Kidney tubule cell (primary cell): ENCODE measurements around the gene PLXNA2.
A peak's percentile ranks its signal among the peaks of the same experiment; 100 is the strongest.

Source experiments
- DNase-seq: peaks from one replicate; pipeline ENCODE4 v3.0.0-alpha.2; 2018; ENCODE audit warnings: low spot score

The PLXNA2 gene

GRCh38 chr1:208164609-208165008, 79.6 kb downstream of the PLXNA2 start:
- no peak for DNase-seq

- DNase-seq = no peak
Observed at GRCh38 chr1:208163539-208163938, 80.6 kb downstream of the PLXNA2 start.

- no peak for DNase-seq
Observed at GRCh38 chr1:208162903-208163302, 81.3 kb downstream of the PLXNA2 start.

GRCh38 chr1:208161656-208162375, 82.4 kb downstream of the PLXNA2 start:
- no peak for DNase-seq

- no peak for DNase-seq
Observed at GRCh38 chr1:208161005-208161404, 83.2 kb downstream of the PLXNA2 start.

GRCh38 chr1:208160259-208160819, 83.8 kb downstream of the PLXNA2 start:
- DNase-seq = no peak

- DNase-seq = no peak
Observed at GRCh38 chr1:208159555-208160258, 84.5 kb downstream of the PLXNA2 start.

- peak; percentile 38 for DNase-seq
Observed at GRCh38 chr1:208158640-208159554, 85.3 kb downstream of the PLXNA2 start.

GRCh38 chr1:208157769-208158168, 86.4 kb downstream of the PLXNA2 start:
- no peak for DNase-seq

GRCh38 chr1:208156741-208157140, 87.4 kb downstream of the PLXNA2 start:
- no peak for DNase-seq

- DNase-seq = no peak
Observed at GRCh38 chr1:208156310-208156709, 87.9 kb downstream of the PLXNA2 start.

- no peak for DNase-seq
Observed at GRCh38 chr1:208154679-208155642, 89.2 kb downstream of the PLXNA2 start.

GRCh38 chr1:208154040-208154439, 90.1 kb downstream of the PLXNA2 start:
- DNase-seq = no peak

GRCh38 chr1:208153386-208153785, 90.8 kb downstream of the PLXNA2 start:
- DNase-seq = no peak

GRCh38 chr1:208151728-208152598, 92.2 kb downstream of the PLXNA2 start:
- no peak for DNase-seq

- DNase-seq = no peak
Observed at GRCh38 chr1:208150833-208151458, 93.2 kb downstream of the PLXNA2 start.

GRCh38 chr1:208149776-208150514, 94.2 kb downstream of the PLXNA2 start:
- DNase-seq = peak; percentile 62

- DNase-seq = no peak
Observed at GRCh38 chr1:208149213-208149612, 95.0 kb downstream of the PLXNA2 start.

- no peak for DNase-seq
Observed at GRCh38 chr1:208148380-208148779, 95.8 kb downstream of the PLXNA2 start.
